ENCODE data around the gene HNRNPM.

GRCh38 chr19:8490873-8491272, 46.1 kb downstream of the HNRNPM start:
- TF ChIP-seq ZC3H10 (CRISPR knock-in tag; IDR thresholded peaks at IDR 0.05) = no peak
- no peak for TF ChIP-seq ZFP30 (CRISPR knock-in tag; IDR thresholded peaks at IDR 0.05)
- TF ChIP-seq RARB (CRISPR knock-in tag; IDR thresholded peaks at IDR 0.05) = no peak
- TF ChIP-seq CSDC2 (CRISPR knock-in tag; IDR thresholded peaks at IDR 0.05) = no peak
- TF ChIP-seq CSRNP3 (CRISPR knock-in tag; IDR thresholded peaks at IDR 0.05) = no peak
- no peak for TF ChIP-seq ARNTL (CRISPR knock-in tag; IDR thresholded peaks at IDR 0.05; ENCODE audit: borderline replicate concordance, low read depth)
- no peak for TF ChIP-seq TSHZ2 (CRISPR knock-in tag; IDR thresholded peaks at IDR 0.05)
- no peak for TF ChIP-seq ZNF8 (CRISPR knock-in tag; IDR thresholded peaks at IDR 0.05)
- no peak for TF ChIP-seq ZNF565 (CRISPR knock-in tag; conservative IDR thresholded peaks at IDR 0.05; ENCODE audit: low read depth)
- TF ChIP-seq TCF4 (CRISPR knock-in tag; IDR thresholded peaks at IDR 0.05; ENCODE audit: borderline replicate concordance) = no peak
- no peak for TF ChIP-seq PPARA (CRISPR knock-in tag; IDR thresholded peaks at IDR 0.05; ENCODE audit: borderline replicate concordance)
- no peak for TF ChIP-seq OSR1 (CRISPR knock-in tag; IDR thresholded peaks at IDR 0.05)
- TF ChIP-seq PATZ1 (CRISPR knock-in tag; IDR thresholded peaks at IDR 0.05; ENCODE audit: borderline replicate concordance) = no peak

All from SK-N-SH treated with all-trans-retinoic acid at 6 μM for 48 hours (cell line).